H1 (cell line): ENCODE results near the gene EIF2S1. TPM values are rescaled to one million over a fixed set of nuclear protein-coding genes. Genes with fewer than 3 reads are reported as not detected.

Experiments used
- CTCF ChIA-PET: fragments of 300-600 bp; sonication (Branson Sonifier 250); formaldehyde crosslinking; loops from one replicate; lab custom pipeline; 2021; ENCODE audit not compliant: partially characterized antibody; lab: Charles Lee
- POLR2A ChIA-PET: fragments of 300-600 bp; sonication (Branson Sonifier 250); formaldehyde crosslinking; loops from one replicate; lab custom pipeline; 2021; ENCODE audit warnings: inconsistent platforms; ENCODE audit not compliant: partially characterized antibody; lab: Charles Lee
- DNase-seq, 2 experiments: peaks; one replicate each; pipeline versions ENCODE4 v3.0.0 to v3.0.0-alpha.2; 2010 to 2022; ENCODE audit warnings: low spot score in 2 of 2, low read depth in 1 of 2, mixed read lengths in 1 of 2
- FAIRE-seq: peaks from 2 replicates; lab custom pipeline; 2011; peaks lifted over from hg19 to GRCh38; lab: Jason Lieb, UNC
- H2AFZ ChIP-seq: 2 replicates; pipeline ENCODE4 v1.8.1; 2012; ENCODE audit warnings: low read length, inconsistent platforms
- H2AK5ac ChIP-seq: 2 replicates; pipeline ENCODE4 v1.6.1; 2013; ENCODE audit warnings: low read depth, low read length
- H2BK120ac ChIP-seq: replicated peaks from 2 replicates; pipeline ENCODE3; 2013; ENCODE audit warnings: low read depth, low read length, inconsistent platforms
- H2BK12ac ChIP-seq: 2 replicates; pipeline ENCODE4 v1.6.1; 2013; ENCODE audit warnings: low read depth, low read length
- H2BK15ac ChIP-seq: 2 replicates; pipeline ENCODE4 v1.6.1; 2013; ENCODE audit warnings: low read length
- H2BK20ac ChIP-seq: 2 replicates; pipeline ENCODE4 v1.6.1; 2013; ENCODE audit warnings: low read length
- H2BK5ac ChIP-seq: 2 replicates; pipeline ENCODE4 v1.6.1; 2013; ENCODE audit warnings: low read depth, low read length
- H3K14ac ChIP-seq: 2 replicates; pipeline ENCODE4 v1.6.1; 2013; ENCODE audit warnings: inconsistent platforms; ENCODE audit not compliant: insufficient read length
- H3K18ac ChIP-seq: 2 replicates; pipeline ENCODE4 v1.6.1; 2013; ENCODE audit warnings: low read length; ENCODE audit errors: extremely low read depth
- H3K23ac ChIP-seq: 2 replicates; pipeline ENCODE4 v1.6.1; 2013; ENCODE audit warnings: inconsistent platforms; ENCODE audit not compliant: insufficient read length
- H3K23me2 ChIP-seq: 2 replicates; pipeline ENCODE4 v1.6.1; 2013; ENCODE audit warnings: low read depth, low read length
- H3K27ac ChIP-seq: 2 replicates; pipeline ENCODE4 v1.6.1; 2011; ENCODE audit warnings: low read depth, low read length, inconsistent platforms
- H3K27me3 ChIP-seq, 4 experiments: replicated peaks in 1 of 4; 1 replicate in 1 of 4; 2 replicates in 3 of 4; pipeline versions ENCODE4 v1.6.1 to v1.8.1; 2011 to 2013; ENCODE audit warnings: low read length in 3 of 4, mild to moderate bottlenecking in 3 of 4, inconsistent platforms in 2 of 4, mixed read lengths in 2 of 4, moderate library complexity in 1 of 4; ENCODE audit not compliant: control insufficient read depth in 3 of 4, insufficient read depth in 3 of 4; ENCODE audit errors: extremely low read depth in 1 of 4
- H3K36me3 ChIP-seq, 4 experiments: 2 replicates each; pipeline versions ENCODE4 v1.6.1 to v1.8.1; 2011 to 2013; ENCODE audit warnings: mild to moderate bottlenecking in 4 of 4, low read length in 3 of 4, moderate library complexity in 2 of 4, control low read depth in 1 of 4, inconsistent platforms in 1 of 4; ENCODE audit not compliant: insufficient read depth in 4 of 4, control insufficient read depth in 2 of 4
- H3K4ac ChIP-seq: replicated peaks from 2 replicates; pipeline ENCODE3; 2013; ENCODE audit warnings: low read length, low read depth, mixed read lengths, inconsistent platforms; ENCODE audit not compliant: insufficient read length
- H3K4me1 ChIP-seq, 4 experiments: replicated peaks in 1 of 4; 1 replicate in 1 of 4; 2 replicates in 3 of 4; pipeline versions ENCODE4 v1.6.1 to v1.8.1; 2011 to 2013; ENCODE audit warnings: low read length in 3 of 4, inconsistent platforms in 2 of 4, mixed read lengths in 1 of 4; ENCODE audit not compliant: insufficient read depth in 4 of 4, control insufficient read depth in 3 of 4
- H3K4me2 ChIP-seq, 2 experiments: 2 replicates each; pipeline versions ENCODE4 v1.6.1 to v1.8.1; 2011 to 2013; ENCODE audit warnings: low read depth in 2 of 2, low read length in 2 of 2, control low read depth in 1 of 2, inconsistent platforms in 1 of 2, mild to moderate bottlenecking in 1 of 2; ENCODE audit not compliant: insufficient read depth in 1 of 2
- H3K4me3 ChIP-seq, 4 experiments: fragments of 200-600, 300-600 bp in 1 of 4; sonication (generic), shearing (Covaris generic), sonication (Bioruptor Twin) in 1 of 4; 2 replicates each; pipeline versions ENCODE4 v1.5.1 to v1.8.1; 2011 to 2016; ENCODE audit warnings: low read length in 4 of 4, low read depth in 3 of 4, control low read depth in 2 of 4, inconsistent platforms in 2 of 4, mild to moderate bottlenecking in 2 of 4, mixed read lengths in 1 of 4, moderate library complexity in 1 of 4; ENCODE audit not compliant: insufficient read depth in 2 of 4; ENCODE audit errors: extremely low read depth in 1 of 4
- H3K56ac ChIP-seq: replicated peaks from 2 replicates; pipeline ENCODE3; 2013; ENCODE audit warnings: low read depth, mild to moderate bottlenecking, mixed read lengths, low read length, inconsistent platforms; ENCODE audit not compliant: insufficient read length
- H3K79me1 ChIP-seq: 2 replicates; pipeline ENCODE4 v1.6.1; 2013; ENCODE audit warnings: low read depth, low read length, control low read depth
- H3K79me2 ChIP-seq, 2 experiments: 2 replicates each; pipeline versions ENCODE4 v1.6.1 to v1.8.1; 2012 to 2013; ENCODE audit warnings: low read length in 2 of 2, mild to moderate bottlenecking in 2 of 2, inconsistent platforms in 1 of 2; ENCODE audit not compliant: insufficient read depth in 2 of 2, control insufficient read depth in 1 of 2
- H3K9ac ChIP-seq, 4 experiments: replicated peaks in 1 of 4; 1 replicate in 1 of 4; 2 replicates in 3 of 4; pipeline versions ENCODE4 v1.6.1 to v1.8.1; 2011 to 2013; ENCODE audit warnings: low read depth in 3 of 4, low read length in 3 of 4, control low read depth in 2 of 4, mild to moderate bottlenecking in 2 of 4, moderate library complexity in 2 of 4, inconsistent platforms in 1 of 4; ENCODE audit errors: extremely low read depth in 1 of 4
- H3K9me3 ChIP-seq, 2 experiments: 2 replicates each; pipeline versions ENCODE4 v1.6.1 to v1.8.1; 2012 to 2013; ENCODE audit warnings: mild to moderate bottlenecking in 2 of 2, moderate library complexity in 2 of 2, control low read depth in 1 of 2, inconsistent platforms in 1 of 2, low read depth in 1 of 2, low read length in 1 of 2, mixed read lengths in 1 of 2; ENCODE audit not compliant: insufficient read depth in 2 of 2
- H4K20me1 ChIP-seq, 2 experiments: replicated peaks in 1 of 2; 2 replicates each; pipeline versions ENCODE3 to v1.8.1; 2011 to 2013; ENCODE audit warnings: inconsistent platforms in 2 of 2, low read length in 2 of 2, mild to moderate bottlenecking in 1 of 2; ENCODE audit not compliant: insufficient read depth in 2 of 2, control insufficient read depth in 1 of 2
- H4K5ac ChIP-seq: 2 replicates; pipeline ENCODE4 v1.6.1; 2013; ENCODE audit warnings: low read length, low read depth, mixed read lengths, inconsistent platforms; ENCODE audit not compliant: insufficient read length
- H4K8ac ChIP-seq: 2 replicates; pipeline ENCODE4 v1.8.0; 2013; ENCODE audit warnings: mild to moderate bottlenecking, moderate library complexity, low read length, inconsistent platforms; ENCODE audit not compliant: insufficient read depth; ENCODE audit errors: extremely low read depth
- H4K91ac ChIP-seq: replicated peaks from 2 replicates; pipeline ENCODE3; 2013; ENCODE audit warnings: low read length, mixed read lengths, inconsistent platforms; ENCODE audit not compliant: insufficient read length
- EP300 ChIP-seq, 2 experiments: IDR thresholded peaks; 1 replicate in 1 of 2; 2 replicates in 1 of 2; pipeline ENCODE4 v1.6.1; 2011 to 2012; ENCODE audit warnings: low read depth in 2 of 2, low read length in 2 of 2, mild to moderate bottlenecking in 2 of 2, borderline replicate concordance in 1 of 2, inconsistent platforms in 1 of 2, moderate library complexity in 1 of 2
- FOSL1 ChIP-seq: IDR thresholded peaks from 2 replicates; pipeline ENCODE4 v1.6.1; 2011; ENCODE audit warnings: mild to moderate bottlenecking, low read depth, low read length, moderate library complexity; ENCODE audit not compliant: insufficient read depth
- JUND ChIP-seq: IDR thresholded peaks from 2 replicates; pipeline ENCODE4 v1.6.1; 2011; ENCODE audit warnings: mild to moderate bottlenecking, improper control_type of control experiment, low read length
- NRF1 ChIP-seq: IDR thresholded peaks from 2 replicates; pipeline ENCODE4 v1.6.1; 2011; ENCODE audit warnings: mild to moderate bottlenecking, low read depth, low read length, improper control_type of control experiment
- POLR2A ChIP-seq, 2 experiments: IDR thresholded peaks; 1 replicate in 1 of 2; 2 replicates in 1 of 2; pipeline ENCODE4 v1.6.1; 2011; ENCODE audit warnings: low read depth in 2 of 2, low read length in 2 of 2, mild to moderate bottlenecking in 2 of 2; ENCODE audit errors: control extremely low read depth in 1 of 2
- RBBP5 ChIP-seq: IDR thresholded peaks from 2 replicates; pipeline ENCODE4 v1.7.1; 2012; ENCODE audit warnings: low read depth, mild to moderate bottlenecking, inconsistent platforms, low read length, moderate library complexity, borderline replicate concordance
- SIN3A ChIP-seq, 2 experiments: IDR thresholded peaks in 1 of 2; conservative IDR thresholded peaks in 1 of 2; 2 replicates each; pipeline ENCODE4 v1.6.1; 2011 to 2012; ENCODE audit warnings: low read length in 2 of 2, improper control_type of control experiment in 1 of 2, low read depth in 1 of 2, mild to moderate bottlenecking in 1 of 2
- SRF ChIP-seq: IDR thresholded peaks from 2 replicates; pipeline ENCODE4 v1.6.1; 2011; ENCODE audit warnings: mild to moderate bottlenecking, low read depth, low read length, moderate library complexity
- TAF1 ChIP-seq: IDR thresholded peaks from 2 replicates; pipeline ENCODE4 v1.6.1; 2011; ENCODE audit warnings: mild to moderate bottlenecking, low read depth, low read length
- TCF12 ChIP-seq: IDR thresholded peaks from 2 replicates; pipeline ENCODE4 v1.6.1; 2011; ENCODE audit warnings: low read depth, mild to moderate bottlenecking, low read length
- TEAD4 ChIP-seq: IDR thresholded peaks from 2 replicates; pipeline ENCODE4 v1.6.1; 2012; ENCODE audit warnings: low read depth, low read length, inconsistent platforms, mixed read lengths
- WGBS, 2 experiments: shearing (Covaris generic) in 1 of 2; methylation state at CpG; one replicate each; pipeline versions ENCODE4 v1.1.6 to v1.1.7; 2013 to 2015; ENCODE audit warnings: low lambda C conversion rate in 2 of 2, mixed read lengths in 2 of 2, inconsistent platforms in 1 of 2, low coverage in 1 of 2, missing lambda C conversion rate in 1 of 2; ENCODE audit not compliant: insufficient replicate concordance in 2 of 2, insufficient coverage in 1 of 2, insufficient read length in 1 of 2; ENCODE audit errors: extremely low coverage in 1 of 2, missing lambda C conversion rate in 1 of 2; 5-methylcytosine and 5-hydroxymethylcytosine counted together
- polyA plus RNA-seq, 7 experiments: library from polyadenylated mRNA; depleted of rRNA in 3 of 7; stranded (reverse) in 5 of 7; unstranded in 2 of 7; fragments of >200 nt in 5 of 7; fragments of 200-250 nt in 2 of 7; gene quantifications; 1 replicate in 5 of 7; 2 replicates in 1 of 7; 4 replicates in 1 of 7; pipeline versions ENCODE4 v1.2.1 to v1.2.3, GENCODE V29; 2011 to 2013; ENCODE audit warnings: missing spikeins in 2 of 7, mixed read lengths in 2 of 7
- total RNA-seq: library from RNA; stranded (reverse); fragmentation: NEBNext Ultra II Directional; extraction: Animal tissue kit (Norgen Biotek cat#: 25700); gene quantifications from 2 replicates; pipeline ENCODE4 v1.2.1, GENCODE V29; 2021

The EIF2S1 gene
- total and polyA plus RNA-seq, 2 of the 8 experiments (the other 6 are each of a cell fraction or from before 2014, with no cell fraction given) = 35.1 to 146 TPM

DNA sequence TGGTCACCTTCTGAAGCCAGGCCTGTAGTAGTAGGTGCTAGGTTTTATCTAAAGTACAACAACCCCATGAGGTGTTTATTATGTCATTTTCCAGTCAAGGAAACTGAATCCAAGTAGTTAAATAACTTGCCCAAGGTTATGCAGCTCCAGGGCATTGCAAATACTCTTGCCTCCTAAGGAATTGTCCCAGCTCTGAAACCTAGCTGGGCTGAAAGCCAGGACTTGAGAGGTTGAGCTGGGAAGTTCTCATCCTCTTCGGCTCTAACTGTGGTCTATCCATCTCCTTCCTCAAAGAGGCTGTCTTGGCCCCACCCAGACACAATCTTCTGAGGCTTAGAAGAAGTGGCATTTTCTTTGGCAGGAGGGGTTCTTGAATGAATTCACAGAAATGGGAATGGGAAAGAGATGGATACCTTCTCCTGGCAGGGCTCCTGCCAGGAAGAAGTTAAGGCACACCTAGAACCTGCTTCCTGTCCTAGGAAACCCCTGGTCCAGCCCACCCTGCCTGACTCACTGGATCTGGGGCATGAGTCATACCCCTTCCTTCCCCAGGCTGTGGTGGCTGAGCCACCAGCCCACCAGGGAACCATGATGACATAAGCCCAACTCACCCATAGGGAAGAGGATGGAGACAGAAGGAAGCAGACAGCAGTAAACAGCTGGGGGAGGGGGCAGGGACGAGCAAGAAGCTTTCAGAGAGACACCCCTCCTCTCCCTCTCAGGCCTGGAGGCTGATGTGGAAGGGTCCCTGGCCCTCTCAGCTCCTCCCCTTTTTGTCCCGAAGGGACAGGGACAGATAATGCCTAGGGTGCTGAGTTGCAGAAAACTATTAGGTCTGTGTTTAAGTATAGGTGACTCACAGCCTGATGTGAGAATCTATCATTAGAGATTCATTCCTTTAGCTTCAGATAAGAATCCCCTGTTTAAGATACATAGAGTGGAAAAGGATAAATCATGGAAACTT lies 54.0 kb downstream of the EIF2S1 start:
- no peak overlapping the region for H3K14ac ChIP-seq
- peaks cover 8% of the 10 kb centered on the region; the same call in 1 of the 2 replicates for H3K23me2 ChIP-seq
- no peaks in the 10 kb centered on the region for H3K79me2 ChIP-seq
- H3K4me1 ChIP-seq = peaks cover 0 to 3% (median 0%) of the 10 kb centered on the region in 4 experiments; a peak in 3 of 7 replicates
- H3K9ac ChIP-seq = no peak overlapping the region
- DNase-seq = peak in 1 of 2 experiments; percentile 47
- no peaks in the 10 kb centered on the region for H3K9me3 ChIP-seq
- H4K91ac ChIP-seq = no peak overlapping the region
- H2BK20ac ChIP-seq = no peak overlapping the region
- CTCF ChIA-PET = interaction anchor here (0.6 to 21.6 kb wide), 6 partner anchors 11 to 932 kb away, joined by 3 to 446 read pairs (median 4); no protein-coding TSS in a partner anchor
- H3K36me3 ChIP-seq = no peaks in the 10 kb centered on the region
- no peak overlapping the region for H4K5ac ChIP-seq
- H3K4me3 ChIP-seq = no peak overlapping the region
- H3K27me3 ChIP-seq = peaks cover 0 to 20% (median 13%) of the 10 kb centered on the region in 4 experiments; a peak in 6 of 7 replicates
- FAIRE-seq = no peak
- no peak overlapping the region for H2AFZ ChIP-seq
- H3K79me1 ChIP-seq = no peaks in the 10 kb centered on the region
- H2BK5ac ChIP-seq = no peak overlapping the region
- H4K20me1 ChIP-seq = peaks cover 0 to 2% of the 10 kb centered on the region in 2 experiments
- no peak overlapping the region for H2BK15ac ChIP-seq
- POLR2A ChIA-PET = interaction anchor here (1.6 kb wide), 1 partner anchor 120 kb away, joined by 4 read pairs; no protein-coding TSS in a partner anchor
- H2BK12ac ChIP-seq = no peak overlapping the region
- no peak overlapping the region for H2BK120ac ChIP-seq
- no peak overlapping the region for H2AK5ac ChIP-seq
- no peak overlapping the region for H3K56ac ChIP-seq
- H3K23ac ChIP-seq = no peak overlapping the region
- TF ChIP-seq TAF1 (no peak), SRF (no peak), SIN3A (conservative IDR thresholded peaks at IDR 0.05 in 1 of 2, IDR thresholded peaks at IDR 0.05 in 1 of 2; ENCODE audit: low read depth in 1 of 2, low read length in 2 of 2) (no peak), TCF12 (no peak), JUND (no peak), RBBP5 (no peak), EP300 (IDR thresholded peaks at IDR 0.05; ENCODE audit: borderline replicate concordance in 1 of 2, low read depth in 2 of 2, low read length in 2 of 2) (no peak), NRF1 (no peak), FOSL1 (no peak), POLR2A (IDR thresholded peaks at IDR 0.05; ENCODE audit: control extremely low read depth in 1 of 2, low read depth in 2 of 2, low read length in 2 of 2) (no peak), TEAD4 (no peak)
- H3K4ac ChIP-seq = no peak overlapping the region
- no peak overlapping the region for H3K27ac ChIP-seq
- H4K8ac ChIP-seq = no peak overlapping the region
- 77% methylated on average over 3 of the region's 3 CpGs; no CpG with 5 or more reads in 1 of the 2 experiments for WGBS, 2 experiments
- no peak overlapping the region for H3K18ac ChIP-seq
- H3K4me2 ChIP-seq = no peak overlapping the region
